Measurements from ENCODE around the gene SYNE1.

Gene SYNE1

GRCh38 chr6:152314483-152314832 is 322.7 kb downstream of the SYNE1 start:
- no peak for DNase-seq (ENCODE audit: low read depth in 2 of 2)

GRCh38 chr6:152313542-152314482 is 323.4 kb downstream of the SYNE1 start:
- DNase-seq (ENCODE audit: low read depth in 2 of 2): no peak

- no peak for DNase-seq (ENCODE audit: low read depth in 2 of 2)
These were observed 324.7 kb downstream of the SYNE1 start for GRCh38 chr6:152312434-152312833.

GRCh38 chr6:152310371-152310954 is 326.7 kb downstream of the SYNE1 start:
- no peak for DNase-seq (ENCODE audit: low read depth in 2 of 2)

- peak; percentile 67 to 69 for DNase-seq (ENCODE audit: low read depth in 2 of 2)
These were observed 327.5 kb downstream of the SYNE1 start for GRCh38 chr6:152309648-152310047.

- DNase-seq (ENCODE audit: low read depth in 2 of 2): no peak
These were observed 328.2 kb downstream of the SYNE1 start for GRCh38 chr6:152309006-152309405.

- DNase-seq (ENCODE audit: low read depth in 2 of 2): no peak
These were observed 328.9 kb downstream of the SYNE1 start for GRCh38 chr6:152308306-152308705.

GRCh38 chr6:152305672-152306071 is 331.5 kb downstream of the SYNE1 start:
- no peak for DNase-seq (ENCODE audit: low read depth in 2 of 2)

GRCh38 chr6:152301765-152302568 is 335.2 kb downstream of the SYNE1 start:
- peak; percentile 84 to 86 for DNase-seq (ENCODE audit: low read depth in 2 of 2)

- no peak for DNase-seq (ENCODE audit: low read depth in 2 of 2)
These were observed 336.0 kb downstream of the SYNE1 start for GRCh38 chr6:152301021-152301764.

GRCh38 chr6:152300517-152300916 is 336.6 kb downstream of the SYNE1 start:
- DNase-seq (ENCODE audit: low read depth in 2 of 2): no peak

GRCh38 chr6:152298848-152299735 is 338.1 kb downstream of the SYNE1 start:
- no peak for DNase-seq (ENCODE audit: low read depth in 2 of 2)

- no peak for DNase-seq (ENCODE audit: low read depth in 2 of 2)
These were observed 339.0 kb downstream of the SYNE1 start for GRCh38 chr6:152298055-152298647.

- DNase-seq (ENCODE audit: low read depth in 2 of 2): no peak
These were observed 340.4 kb downstream of the SYNE1 start for GRCh38 chr6:152296648-152297376.

- DNase-seq (ENCODE audit: low read depth in 2 of 2): no peak
These were observed 341.2 kb downstream of the SYNE1 start for GRCh38 chr6:152295920-152296319.

GRCh38 chr6:152295346-152295745 is 341.8 kb downstream of the SYNE1 start:
- DNase-seq (ENCODE audit: low read depth in 2 of 2): no peak

GRCh38 chr6:152293404-152293803 is 343.8 kb downstream of the SYNE1 start:
- DNase-seq (ENCODE audit: low read depth in 2 of 2): no peak

GRCh38 chr6:152292555-152292954 is 344.6 kb downstream of the SYNE1 start:
- DNase-seq (ENCODE audit: low read depth in 2 of 2): no peak

- DNase-seq (ENCODE audit: low read depth in 2 of 2): no peak
These were observed 346.5 kb downstream of the SYNE1 start for GRCh38 chr6:152290693-152291092.
